Body of pancreas (tissue), 4 donors: Measurements from ENCODE around the gene LBH. TPM values are rescaled to one million over a fixed set of nuclear protein-coding genes. Genes with fewer than 3 reads are reported as not detected.
A peak's percentile ranks its signal among the peaks of the same experiment; 100 is the strongest.

Experiments
- ATAC-seq: fragments of 150-250 bp; one replicate; pipeline ENCODE4 v1.9.1; 2016
- DNase-seq, 4 donors: peaks; one replicate each; pipeline ENCODE4 v3.0.0-alpha.2; 2019
- H3K27ac ChIP-seq, 4 donors: fragments of 200-600 bp; sonication (generic); 1 replicate in 3 of 4; 2 replicates in 1 of 4; pipeline versions ENCODE4 v1.5.1 to v1.6.1; 2016 to 2019; ENCODE audit warnings: mild to moderate bottlenecking in 1 of 4, mixed read lengths in 1 of 4, moderate library complexity in 1 of 4
- H3K27me3 ChIP-seq, 2 donors: fragments of 200-600 bp; sonication (generic); one replicate each; pipeline ENCODE4 v1.6.0; 2016; ENCODE audit warnings: mild to moderate bottlenecking in 1 of 2
- H3K36me3 ChIP-seq, 2 donors: fragments of 200-600 bp; sonication (generic); replicated peaks in 1 of 2; 2 replicates each; pipeline ENCODE4 v1.5.1; 2016; ENCODE audit warnings: low read depth in 2 of 2; ENCODE audit not compliant: insufficient read depth in 1 of 2
- H3K4me1 ChIP-seq: fragments of 200-600 bp; sonication (generic); one replicate; pipeline ENCODE4 v1.6.0; 2016
- H3K4me3 ChIP-seq, 2 donors: fragments of 200-600 bp; sonication (generic); 1 replicate in 1 of 2; 2 replicates in 1 of 2; pipeline ENCODE4 v1.5.1; 2016 to 2019
- H3K9me3 ChIP-seq, 3 donors: fragments of 200-600 bp; sonication (generic); 1 replicate in 2 of 3; 2 replicates in 1 of 3; pipeline ENCODE4 v1.5.1; 2016
- POLR2A ChIP-seq, 3 donors: fragments of 450-650 bp; IDR thresholded peaks; one replicate each; pipeline ENCODE4 v1.6.1; 2016; ENCODE audit warnings: antibody characterized with exemption in 3 of 3, mild to moderate bottlenecking in 2 of 3
- WGBS, 2 donors: methylation state at CpG; one replicate each; pipeline ENCODE4 v1.1.5; 2017; 5-methylcytosine and 5-hydroxymethylcytosine counted together
- intact Hi-C: fragments of 100-400 bp; cut with DNase I; formaldehyde crosslinking; loops from one replicate; pipeline ENCODE4 v1.15.1; 2023
- total RNA-seq, 2 donors: library from RNA; depleted of rRNA; stranded (reverse); fragments of >200 nt; gene quantifications; one replicate each; pipeline ENCODE4 v1.1.0, GENCODE V29; 2016
- TF ChIP-seq, protein P1 (sequence below), 7 experiments: fragments of 450-650 bp in 4 of 7; fragments of 200-600 bp in 3 of 7; sonication (generic) in 3 of 7; IDR thresholded peaks; one replicate each; pipeline ENCODE4 v1.5.1; 2016 to 2019; ENCODE audit warnings: antibody characterized with exemption in 7 of 7

Gene LBH
- total RNA-seq, 2 donors from 2014 or later: 10.9 to 23.1 TPM

DNA sequence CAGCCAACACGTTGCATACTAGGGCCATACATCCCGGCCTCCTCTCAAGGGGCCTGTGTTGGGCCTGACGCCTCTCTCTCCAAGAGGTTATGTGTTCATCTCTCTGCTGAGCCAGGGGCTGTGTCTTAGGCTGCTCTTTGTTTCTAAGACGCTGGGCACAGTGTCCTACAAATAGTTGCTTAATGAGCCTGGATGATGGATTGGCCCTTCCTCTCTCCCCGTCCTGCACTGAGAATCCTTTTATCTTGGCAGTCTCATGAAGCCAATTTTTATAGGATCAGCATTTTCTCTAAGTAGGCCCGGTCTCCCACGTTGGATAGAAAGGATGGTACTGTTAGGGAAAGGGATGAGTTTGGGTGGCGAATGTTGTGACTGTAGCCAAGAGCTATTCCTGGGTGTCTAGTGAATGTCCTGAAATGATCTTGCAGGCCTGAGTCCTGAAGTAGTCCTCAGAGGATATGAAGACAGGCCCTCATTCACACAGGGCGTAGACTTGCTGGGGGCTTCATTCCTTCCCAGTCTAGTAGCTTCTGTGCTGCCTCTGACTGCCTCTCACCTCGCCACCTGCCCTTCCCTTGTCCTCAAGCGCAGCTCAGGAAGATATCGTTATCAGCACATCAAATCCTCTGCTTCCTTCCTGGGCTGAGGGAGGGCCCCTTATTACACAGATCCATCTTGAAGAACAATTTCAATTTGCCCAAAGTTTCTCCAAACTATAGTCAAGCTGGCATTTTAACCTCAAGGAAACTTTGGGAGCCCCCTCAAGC, 8.8 kb downstream of the LBH start:
- DNase-seq (peak in 2 of 4 donors; percentile 7 to 33), ATAC-seq (peak; percentile 30)
- H3K9me3 ChIP-seq: no peaks in the 10 kb centered on the region
- H3K4me3 ChIP-seq: no peak overlapping the region
- H3K27me3 ChIP-seq: no peaks in the 10 kb centered on the region
- intact Hi-C loops: no loop called here
- H3K36me3 ChIP-seq: no peaks in the 10 kb centered on the region
- TF ChIP-seq, protein P1, sequence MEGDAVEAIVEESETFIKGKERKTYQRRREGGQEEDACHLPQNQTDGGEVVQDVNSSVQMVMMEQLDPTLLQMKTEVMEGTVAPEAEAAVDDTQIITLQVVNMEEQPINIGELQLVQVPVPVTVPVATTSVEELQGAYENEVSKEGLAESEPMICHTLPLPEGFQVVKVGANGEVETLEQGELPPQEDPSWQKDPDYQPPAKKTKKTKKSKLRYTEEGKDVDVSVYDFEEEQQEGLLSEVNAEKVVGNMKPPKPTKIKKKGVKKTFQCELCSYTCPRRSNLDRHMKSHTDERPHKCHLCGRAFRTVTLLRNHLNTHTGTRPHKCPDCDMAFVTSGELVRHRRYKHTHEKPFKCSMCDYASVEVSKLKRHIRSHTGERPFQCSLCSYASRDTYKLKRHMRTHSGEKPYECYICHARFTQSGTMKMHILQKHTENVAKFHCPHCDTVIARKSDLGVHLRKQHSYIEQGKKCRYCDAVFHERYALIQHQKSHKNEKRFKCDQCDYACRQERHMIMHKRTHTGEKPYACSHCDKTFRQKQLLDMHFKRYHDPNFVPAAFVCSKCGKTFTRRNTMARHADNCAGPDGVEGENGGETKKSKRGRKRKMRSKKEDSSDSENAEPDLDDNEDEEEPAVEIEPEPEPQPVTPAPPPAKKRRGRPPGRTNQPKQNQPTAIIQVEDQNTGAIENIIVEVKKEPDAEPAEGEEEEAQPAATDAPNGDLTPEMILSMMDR (IDR thresholded peaks at IDR 0.05): no peak
- TF ChIP-seq POLR2A (IDR thresholded peaks at IDR 0.05): no peak
- 85 to 86% methylated on average over 12 of the region's 12 CpGs for WGBS, 2 donors
- peak overlapping the region in 2 of 4 donors; percentile 14 to 40 for H3K27ac ChIP-seq
- no peaks in the 10 kb centered on the region for H3K4me1 ChIP-seq

GRCh38 chr2:30243231-30243630, 11.9 kb downstream of the LBH start:
- Histone ChIP-seq H3K27me3 (no peaks in the 10 kb centered on the region), H3K36me3 (no peaks in the 10 kb centered on the region), H3K4me3 (no peak overlapping the region), H3K27ac (no peak overlapping the region), H3K4me1 (no peaks in the 10 kb centered on the region), H3K9me3 (no peaks in the 10 kb centered on the region)
- WGBS, 2 donors: 89 to 93% methylated on average over 3 of the region's 3 CpGs
- DNase-seq (no peak), ATAC-seq (no peak)
- intact Hi-C loops: no loop called here
- TF ChIP-seq, protein P1 (IDR thresholded peaks at IDR 0.05): no peak
- TF ChIP-seq POLR2A (IDR thresholded peaks at IDR 0.05): no peak

DNA sequence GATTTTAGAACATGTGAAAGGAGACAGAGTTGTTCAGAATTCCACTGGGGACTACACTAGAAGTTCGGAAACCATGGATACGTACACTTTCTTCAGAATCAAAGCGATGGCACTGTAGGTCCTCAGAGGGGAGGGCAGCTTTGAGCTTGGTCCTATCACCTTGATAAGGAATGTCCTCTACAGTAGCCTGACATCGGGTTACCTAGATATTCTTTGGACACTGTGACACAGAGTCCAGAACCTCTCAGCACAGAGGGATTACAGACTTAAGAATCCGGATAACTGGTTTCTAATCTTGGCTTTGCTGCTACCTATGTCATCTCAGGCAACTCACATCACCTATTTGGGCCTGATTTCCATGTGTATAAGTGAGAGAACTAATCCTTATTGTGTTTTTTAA, 14.0 kb downstream of the LBH start:
- no peak overlapping the region for H3K27ac ChIP-seq
- intact Hi-C loops: no loop called here

GRCh38 chr2:30248791-30249190, 17.5 kb downstream of the LBH start:
- no peak overlapping the region for H3K27ac ChIP-seq
- H3K9me3 ChIP-seq: no peaks in the 10 kb centered on the region
- TF ChIP-seq, protein P1 (IDR thresholded peaks at IDR 0.05): no peak
- TF ChIP-seq POLR2A (IDR thresholded peaks at IDR 0.05): no peak
- H3K4me1 ChIP-seq: peaks cover 22% of the 10 kb centered on the region
- DNase-seq: no peak
- H3K27me3 ChIP-seq: no peaks in the 10 kb centered on the region
- intact Hi-C loops: no loop called here
- WGBS, 2 donors: 88% methylated on average over 2 of the region's 2 CpGs
- H3K36me3 ChIP-seq: no peaks in the 10 kb centered on the region
- H3K4me3 ChIP-seq: no peak overlapping the region
- no peak for ATAC-seq

More for the DNA sequence above, 14.0 kb downstream of the LBH start:
- Histone ChIP-seq H3K4me3 (no peak overlapping the region), H3K9me3 (no peaks in the 10 kb centered on the region), H3K27me3 (no peaks in the 10 kb centered on the region), H3K36me3 (no peaks in the 10 kb centered on the region), H3K4me1 (no peaks in the 10 kb centered on the region)
- TF ChIP-seq POLR2A (IDR thresholded peaks at IDR 0.05): no peak
- TF ChIP-seq, protein P1 (IDR thresholded peaks at IDR 0.05): no peak
- WGBS, 2 donors: 83 to 85% methylated on average over 5 of the region's 5 CpGs
- DNase-seq (no peak), ATAC-seq (no peak)

DNA sequence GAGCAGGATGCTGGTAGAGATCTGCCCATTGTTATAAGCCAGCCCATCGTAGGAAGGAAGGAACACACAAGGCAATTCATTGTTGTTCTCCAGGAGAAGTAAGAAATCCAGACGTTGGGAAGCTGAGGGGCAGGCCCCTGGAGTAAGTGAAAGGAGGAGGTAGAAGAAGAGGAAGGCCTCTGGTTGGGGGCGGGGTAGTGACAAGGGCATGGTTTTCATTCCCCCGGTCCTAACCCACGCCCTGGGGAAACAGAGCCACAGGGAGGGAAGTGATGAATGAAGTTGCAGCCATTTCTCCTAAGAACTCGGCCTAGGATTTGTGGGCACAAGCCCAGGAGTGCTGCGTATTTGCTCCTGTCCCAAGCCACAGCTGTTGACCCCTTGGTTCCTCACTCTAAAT, 18.0 kb downstream of the LBH start:
- no peak for TF ChIP-seq POLR2A (IDR thresholded peaks at IDR 0.05)
- TF ChIP-seq, protein P1 (IDR thresholded peaks at IDR 0.05): no peak
- intact Hi-C loops: no loop called here
- 76 to 77% methylated on average over 7 of the region's 7 CpGs for WGBS, 2 donors
- no peaks in the 10 kb centered on the region for H3K36me3 ChIP-seq
- no peak overlapping the region for H3K4me3 ChIP-seq
- peaks cover 27% of the 10 kb centered on the region for H3K4me1 ChIP-seq
- no peaks in the 10 kb centered on the region for H3K27me3 ChIP-seq
- no peak overlapping the region for H3K27ac ChIP-seq
- ATAC-seq (no peak), DNase-seq (no peak)
- no peaks in the 10 kb centered on the region for H3K9me3 ChIP-seq
